ENCODE measurements around the gene POLD1. TPM values are rescaled to one million over a fixed set of nuclear protein-coding genes. Genes with fewer than 3 reads are reported as not detected.

POLD1 gene
- total and polyA plus RNA-seq, 2 of the 13 experiments (the other 11 are each of a cell fraction or from before 2014, with no cell fraction given) = 17.4 to 54.0 TPM

DNA sequence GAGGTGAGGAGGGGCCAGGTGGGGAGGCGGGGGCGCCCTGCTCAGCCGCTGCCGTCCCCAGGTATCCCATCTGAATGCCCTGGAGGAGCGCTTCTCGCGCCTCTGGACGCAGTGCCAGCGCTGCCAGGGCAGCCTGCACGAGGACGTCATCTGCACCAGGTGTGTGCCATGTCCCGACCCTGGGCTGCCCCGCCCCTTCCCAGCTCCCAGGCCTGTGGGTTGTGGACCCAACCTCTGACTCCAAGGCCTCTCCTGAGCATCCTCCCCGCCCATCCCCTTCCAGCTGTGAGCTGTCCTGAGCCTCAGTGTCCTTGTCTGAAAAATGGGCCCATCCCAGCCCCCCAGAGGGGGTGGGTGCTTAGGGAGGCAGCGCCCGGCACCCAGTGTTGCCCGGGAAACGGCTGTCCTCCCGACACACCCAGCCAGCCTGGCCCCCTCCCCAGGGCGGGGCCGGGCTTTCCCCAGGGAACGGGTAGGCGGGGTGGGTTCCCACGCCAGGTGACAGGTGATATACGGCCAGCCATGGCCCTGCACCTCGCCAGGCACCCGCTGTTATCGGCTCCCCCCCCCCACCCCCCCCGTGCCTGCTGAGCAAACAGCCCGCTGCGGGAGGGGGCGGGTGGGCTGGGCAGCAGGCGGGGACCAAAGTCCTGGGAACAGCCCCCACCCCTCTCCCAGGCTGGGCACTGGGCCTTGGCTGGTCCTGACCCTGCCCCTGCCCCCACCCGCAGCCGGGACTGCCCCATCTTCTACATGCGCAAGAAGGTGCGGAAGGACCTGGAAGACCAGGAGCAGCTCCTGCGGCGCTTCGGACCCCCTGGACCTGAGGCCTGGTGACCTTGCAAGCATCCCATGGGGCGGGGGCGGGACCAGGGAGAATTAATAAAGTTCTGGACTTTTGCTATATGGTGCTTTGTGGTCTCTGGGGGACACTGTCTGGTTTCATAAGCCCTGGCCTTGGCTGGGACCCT, 33.2 kb downstream of the POLD1 start:
- in situ Hi-C loops (cut with HindIII; ENCODE audit: extremely low pct_ligation_motif_present, low pct_unique_long_range_greater_than_20kb) (no loop called here), intact Hi-C loops (cut with micrococcal nuclease; ENCODE audit: unreplicated experiment) (no loop called here)
- ChIA-PET POLR2A (no interaction called here), CTCF (ENCODE audit: low intra/inter-chr PET ratio, low total read pairs) (no interaction called here)
- Histone ChIP-seq H3K4me2 (ENCODE audit: low read depth, low read length) (no peak overlapping the region), H3K27ac (ENCODE audit: extremely low read length, insufficient read depth, low read length) (no peak overlapping the region), H4K20me1 (ENCODE audit: insufficient read depth, low read length) (no peaks in the 10 kb centered on the region), H3K36me3 (replicated peaks in 1 of 2; ENCODE audit: control insufficient read depth in 1 of 2, insufficient read depth in 2 of 2, low read length in 2 of 2) (peaks cover 0 to 3% of the 10 kb centered on the region in 2 experiments; a peak in 1 of 5 replicates), H3K27me3 (ENCODE audit: control insufficient read depth in 1 of 2, insufficient read depth in 2 of 2, low read length in 2 of 2) (no peaks in the 10 kb centered on the region), H2AFZ (ENCODE audit: low read length) (no peak overlapping the region), H3K4me3 (replicated peaks in 1 of 3; ENCODE audit: insufficient read depth in 1 of 3, low read depth in 2 of 3, low read length in 3 of 3) (no peak overlapping the region), H3K9ac (ENCODE audit: insufficient read depth, low read depth, low read length) (no peak overlapping the region), H3K79me2 (ENCODE audit: insufficient read depth, low read length) (no peaks in the 10 kb centered on the region), H3K4me1 (ENCODE audit: insufficient read depth, low read length) (peaks cover 4% of the 10 kb centered on the region), H3K9me3 (ENCODE audit: low read length) (no peaks in the 10 kb centered on the region)
- no peak for FAIRE-seq
- no TSS peak for BruUV-seq (replicated peaks)
- 77% methylated on average over 15 of the region's 42 CpGs for WGBS (ENCODE audit: low lambda C conversion rate)
- no peak for DNase-seq (ENCODE audit: low spot score)
- ATAC-seq = no peak
- TF ChIP-seq, protein P1, sequence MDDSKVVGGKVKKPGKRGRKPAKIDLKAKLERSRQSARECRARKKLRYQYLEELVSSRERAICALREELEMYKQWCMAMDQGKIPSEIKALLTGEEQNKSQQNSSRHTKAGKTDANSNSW (CRISPR knock-in tag; IDR thresholded peaks at IDR 0.05; ENCODE audit: borderline replicate concordance) = no peak
- TF ChIP-seq, protein P2, sequence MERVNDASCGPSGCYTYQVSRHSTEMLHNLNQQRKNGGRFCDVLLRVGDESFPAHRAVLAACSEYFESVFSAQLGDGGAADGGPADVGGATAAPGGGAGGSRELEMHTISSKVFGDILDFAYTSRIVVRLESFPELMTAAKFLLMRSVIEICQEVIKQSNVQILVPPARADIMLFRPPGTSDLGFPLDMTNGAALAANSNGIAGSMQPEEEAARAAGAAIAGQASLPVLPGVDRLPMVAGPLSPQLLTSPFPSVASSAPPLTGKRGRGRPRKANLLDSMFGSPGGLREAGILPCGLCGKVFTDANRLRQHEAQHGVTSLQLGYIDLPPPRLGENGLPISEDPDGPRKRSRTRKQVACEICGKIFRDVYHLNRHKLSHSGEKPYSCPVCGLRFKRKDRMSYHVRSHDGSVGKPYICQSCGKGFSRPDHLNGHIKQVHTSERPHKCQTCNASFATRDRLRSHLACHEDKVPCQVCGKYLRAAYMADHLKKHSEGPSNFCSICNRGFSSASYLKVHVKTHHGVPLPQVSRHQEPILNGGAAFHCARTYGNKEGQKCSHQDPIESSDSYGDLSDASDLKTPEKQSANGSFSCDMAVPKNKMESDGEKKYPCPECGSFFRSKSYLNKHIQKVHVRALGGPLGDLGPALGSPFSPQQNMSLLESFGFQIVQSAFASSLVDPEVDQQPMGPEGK (CRISPR knock-in tag; IDR thresholded peaks at IDR 0.05) = peak; percentile 80
- TF ChIP-seq HDAC1 (CRISPR knock-in tag; IDR thresholded peaks at IDR 0.05) (peak; percentile 19; the same call in 1 of the 2 replicates), AGO2 (optimal IDR thresholded peaks at IDR 0.05; ENCODE audit: low read depth, low read length) (peak; percentile 22), ZBTB1 (CRISPR knock-in tag; IDR thresholded peaks at IDR 0.05; ENCODE audit: borderline replicate concordance) (no peak), SMYD3 (CRISPR knock-in tag; IDR thresholded peaks at IDR 0.05) (no peak), ZFP90 (CRISPR knock-in tag; IDR thresholded peaks at IDR 0.05; ENCODE audit: borderline replicate concordance) (no peak), TOE1 (CRISPR knock-in tag; IDR thresholded peaks at IDR 0.05) (no peak), ZFP37 (CRISPR knock-in tag; IDR thresholded peaks at IDR 0.05; ENCODE audit: borderline replicate concordance) (no peak), SMC3 (IDR thresholded peaks at IDR 0.05; ENCODE audit: low read length) (no peak), ZNF441 (CRISPR knock-in tag; IDR thresholded peaks at IDR 0.05; ENCODE audit: borderline replicate concordance) (no peak), REXO4 (CRISPR knock-in tag; IDR thresholded peaks at IDR 0.05; ENCODE audit: borderline replicate concordance) (no peak), ZNF343 (CRISPR knock-in tag; IDR thresholded peaks at IDR 0.05) (no peak), KLF11 (CRISPR knock-in tag; IDR thresholded peaks at IDR 0.05) (no peak)
- TF ChIP-seq, protein P3, sequence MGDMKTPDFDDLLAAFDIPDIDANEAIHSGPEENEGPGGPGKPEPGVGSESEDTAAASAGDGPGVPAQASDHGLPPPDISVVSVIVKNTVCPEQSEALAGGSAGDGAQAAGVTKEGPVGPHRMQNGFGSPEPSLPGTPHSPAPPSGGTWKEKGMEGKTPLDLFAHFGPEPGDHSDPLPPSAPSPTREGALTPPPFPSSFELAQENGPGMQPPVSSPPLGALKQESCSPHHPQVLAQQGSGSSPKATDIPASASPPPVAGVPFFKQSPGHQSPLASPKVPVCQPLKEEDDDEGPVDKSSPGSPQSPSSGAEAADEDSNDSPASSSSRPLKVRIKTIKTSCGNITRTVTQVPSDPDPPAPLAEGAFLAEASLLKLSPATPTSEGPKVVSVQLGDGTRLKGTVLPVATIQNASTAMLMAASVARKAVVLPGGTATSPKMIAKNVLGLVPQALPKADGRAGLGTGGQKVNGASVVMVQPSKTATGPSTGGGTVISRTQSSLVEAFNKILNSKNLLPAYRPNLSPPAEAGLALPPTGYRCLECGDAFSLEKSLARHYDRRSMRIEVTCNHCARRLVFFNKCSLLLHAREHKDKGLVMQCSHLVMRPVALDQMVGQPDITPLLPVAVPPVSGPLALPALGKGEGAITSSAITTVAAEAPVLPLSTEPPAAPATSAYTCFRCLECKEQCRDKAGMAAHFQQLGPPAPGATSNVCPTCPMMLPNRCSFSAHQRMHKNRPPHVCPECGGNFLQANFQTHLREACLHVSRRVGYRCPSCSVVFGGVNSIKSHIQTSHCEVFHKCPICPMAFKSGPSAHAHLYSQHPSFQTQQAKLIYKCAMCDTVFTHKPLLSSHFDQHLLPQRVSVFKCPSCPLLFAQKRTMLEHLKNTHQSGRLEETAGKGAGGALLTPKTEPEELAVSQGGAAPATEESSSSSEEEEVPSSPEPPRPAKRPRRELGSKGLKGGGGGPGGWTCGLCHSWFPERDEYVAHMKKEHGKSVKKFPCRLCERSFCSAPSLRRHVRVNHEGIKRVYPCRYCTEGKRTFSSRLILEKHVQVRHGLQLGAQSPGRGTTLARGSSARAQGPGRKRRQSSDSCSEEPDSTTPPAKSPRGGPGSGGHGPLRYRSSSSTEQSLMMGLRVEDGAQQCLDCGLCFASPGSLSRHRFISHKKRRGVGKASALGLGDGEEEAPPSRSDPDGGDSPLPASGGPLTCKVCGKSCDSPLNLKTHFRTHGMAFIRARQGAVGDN (CRISPR knock-in tag; IDR thresholded peaks at IDR 0.05) = 0 out of 2 replicates have a peak, but pooled peaks have one; percentile 14
- TF ChIP-seq, protein P4, sequence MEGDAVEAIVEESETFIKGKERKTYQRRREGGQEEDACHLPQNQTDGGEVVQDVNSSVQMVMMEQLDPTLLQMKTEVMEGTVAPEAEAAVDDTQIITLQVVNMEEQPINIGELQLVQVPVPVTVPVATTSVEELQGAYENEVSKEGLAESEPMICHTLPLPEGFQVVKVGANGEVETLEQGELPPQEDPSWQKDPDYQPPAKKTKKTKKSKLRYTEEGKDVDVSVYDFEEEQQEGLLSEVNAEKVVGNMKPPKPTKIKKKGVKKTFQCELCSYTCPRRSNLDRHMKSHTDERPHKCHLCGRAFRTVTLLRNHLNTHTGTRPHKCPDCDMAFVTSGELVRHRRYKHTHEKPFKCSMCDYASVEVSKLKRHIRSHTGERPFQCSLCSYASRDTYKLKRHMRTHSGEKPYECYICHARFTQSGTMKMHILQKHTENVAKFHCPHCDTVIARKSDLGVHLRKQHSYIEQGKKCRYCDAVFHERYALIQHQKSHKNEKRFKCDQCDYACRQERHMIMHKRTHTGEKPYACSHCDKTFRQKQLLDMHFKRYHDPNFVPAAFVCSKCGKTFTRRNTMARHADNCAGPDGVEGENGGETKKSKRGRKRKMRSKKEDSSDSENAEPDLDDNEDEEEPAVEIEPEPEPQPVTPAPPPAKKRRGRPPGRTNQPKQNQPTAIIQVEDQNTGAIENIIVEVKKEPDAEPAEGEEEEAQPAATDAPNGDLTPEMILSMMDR (CRISPR knock-in tag; IDR thresholded peaks at IDR 0.05) = no peak

Measured in HepG2 (cell line).